Duodenal mucosa (tissue), 2 donors: ENCODE results near the gene EPHA8.

Experiments used
- H3K27ac ChIP-seq: one replicate; pipeline ENCODE4 v1.7.0; 2013; ENCODE audit warnings: low read depth, low read length
- H3K27me3 ChIP-seq, 2 donors: one replicate each; pipeline ENCODE4 v1.7.0; 2013; ENCODE audit warnings: low read length in 2 of 2, control low read depth in 1 of 2; ENCODE audit not compliant: insufficient read depth in 2 of 2, control insufficient read depth in 1 of 2
- H3K36me3 ChIP-seq, 2 donors: one replicate each; pipeline ENCODE4 v1.7.0; 2013; ENCODE audit warnings: low read length in 2 of 2, control low read depth in 1 of 2; ENCODE audit not compliant: insufficient read depth in 2 of 2, control insufficient read depth in 1 of 2
- H3K4me1 ChIP-seq, 2 donors: one replicate each; pipeline ENCODE4 v1.7.0; 2013; ENCODE audit warnings: low read length in 2 of 2, control low read depth in 1 of 2; ENCODE audit not compliant: insufficient read depth in 2 of 2, control insufficient read depth in 1 of 2
- H3K4me3 ChIP-seq, 2 donors: one replicate each; pipeline ENCODE4 v1.7.0; 2013; ENCODE audit warnings: low read length in 2 of 2, low read depth in 1 of 2
- H3K9ac ChIP-seq, 2 donors: one replicate each; pipeline ENCODE4 v1.7.0; 2013; ENCODE audit warnings: low read length in 2 of 2, low read depth in 1 of 2
- H3K9me3 ChIP-seq, 2 donors: one replicate each; pipeline ENCODE4 v1.7.0; 2013; ENCODE audit warnings: low read length in 2 of 2, control low read depth in 1 of 2; ENCODE audit not compliant: control insufficient read depth in 1 of 2

EPHA8 gene

DNA sequence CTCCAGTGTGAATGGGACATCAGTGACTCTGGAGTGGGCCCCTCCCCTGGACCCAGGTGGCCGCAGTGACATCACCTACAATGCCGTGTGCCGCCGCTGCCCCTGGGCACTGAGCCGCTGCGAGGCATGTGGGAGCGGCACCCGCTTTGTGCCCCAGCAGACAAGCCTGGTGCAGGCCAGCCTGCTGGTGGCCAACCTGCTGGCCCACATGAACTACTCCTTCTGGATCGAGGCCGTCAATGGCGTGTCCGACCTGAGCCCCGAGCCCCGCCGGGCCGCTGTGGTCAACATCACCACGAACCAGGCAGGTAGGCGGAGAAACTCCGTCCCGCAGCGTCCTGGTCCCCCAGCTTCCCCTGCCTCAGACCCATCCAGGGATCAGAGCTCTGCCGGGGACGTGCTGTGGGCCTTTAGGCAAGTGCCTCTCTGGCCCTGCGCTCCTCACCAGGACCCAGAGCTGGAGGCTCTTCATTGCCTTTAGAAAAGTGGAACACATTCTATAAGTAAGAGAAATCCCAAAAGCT, 25.7 kb downstream of the EPHA8 start:
- no peaks in the 10 kb centered on the region for H3K36me3 ChIP-seq

DNA sequence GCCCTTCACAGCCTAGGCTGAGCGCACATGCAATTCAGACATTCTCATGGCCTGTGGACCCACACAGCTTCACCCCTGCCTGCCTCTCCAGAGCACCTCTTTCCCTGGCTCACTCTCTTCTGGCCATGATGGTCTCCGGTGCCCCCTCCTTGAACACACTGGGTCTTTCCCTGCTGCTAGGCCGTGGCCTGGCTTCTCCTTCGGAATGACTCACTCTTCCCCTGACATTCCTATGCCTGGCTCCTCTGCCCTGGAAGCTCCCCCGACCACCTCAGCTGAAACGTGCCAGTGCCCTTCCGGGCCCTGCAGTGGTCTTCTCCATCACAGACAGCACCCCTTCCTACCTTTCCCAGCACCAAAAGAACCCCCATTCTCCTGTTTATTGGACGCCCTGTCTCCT, 28.3 kb downstream of the EPHA8 start:
- H3K4me1 ChIP-seq = no peaks in the 10 kb centered on the region
- H3K9me3 ChIP-seq = no peaks in the 10 kb centered on the region
- no peak overlapping the region for H3K27ac ChIP-seq
- H3K36me3 ChIP-seq = no peaks in the 10 kb centered on the region
- H3K4me3 ChIP-seq = no peak overlapping the region
- H3K9ac ChIP-seq = no peak overlapping the region
- peaks cover 33 to 34% of the 10 kb centered on the region in 2 donors for H3K27me3 ChIP-seq

More for the DNA sequence above, 25.7 kb downstream of the EPHA8 start:
- Histone ChIP-seq H3K9me3 (no peaks in the 10 kb centered on the region), H3K27me3 (peaks cover 20% of the 10 kb centered on the region in 2 donors), H3K27ac (no peak overlapping the region), H3K4me1 (no peaks in the 10 kb centered on the region), H3K9ac (no peak overlapping the region), H3K4me3 (no peak overlapping the region)

DNA sequence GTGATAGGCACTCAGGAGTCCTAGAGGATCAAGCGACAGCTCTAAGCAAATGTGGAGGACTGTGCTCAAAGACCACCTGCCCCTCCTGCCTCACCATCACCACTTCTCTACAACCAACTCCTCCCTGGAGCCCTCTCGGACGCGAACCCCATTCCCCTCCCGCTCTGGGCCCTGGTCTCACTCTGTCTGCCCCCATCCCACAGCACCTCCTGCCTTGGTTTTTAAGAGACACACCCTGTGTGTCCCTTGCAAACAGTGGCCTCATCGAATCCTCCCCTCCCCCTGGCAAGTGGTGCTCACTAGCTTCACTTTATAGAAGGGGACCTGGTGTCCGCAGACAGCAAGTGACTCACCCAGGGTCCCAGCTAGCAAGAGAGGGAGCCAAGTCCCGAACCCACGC, 28.8 kb downstream of the EPHA8 start:
- no peak overlapping the region for H3K9ac ChIP-seq
- H3K9me3 ChIP-seq = no peaks in the 10 kb centered on the region
- H3K27me3 ChIP-seq = peaks cover 33 to 34% of the 10 kb centered on the region in 2 donors
- no peak overlapping the region for H3K27ac ChIP-seq
- no peaks in the 10 kb centered on the region for H3K4me1 ChIP-seq
- no peaks in the 10 kb centered on the region for H3K36me3 ChIP-seq
- no peak overlapping the region for H3K4me3 ChIP-seq

DNA sequence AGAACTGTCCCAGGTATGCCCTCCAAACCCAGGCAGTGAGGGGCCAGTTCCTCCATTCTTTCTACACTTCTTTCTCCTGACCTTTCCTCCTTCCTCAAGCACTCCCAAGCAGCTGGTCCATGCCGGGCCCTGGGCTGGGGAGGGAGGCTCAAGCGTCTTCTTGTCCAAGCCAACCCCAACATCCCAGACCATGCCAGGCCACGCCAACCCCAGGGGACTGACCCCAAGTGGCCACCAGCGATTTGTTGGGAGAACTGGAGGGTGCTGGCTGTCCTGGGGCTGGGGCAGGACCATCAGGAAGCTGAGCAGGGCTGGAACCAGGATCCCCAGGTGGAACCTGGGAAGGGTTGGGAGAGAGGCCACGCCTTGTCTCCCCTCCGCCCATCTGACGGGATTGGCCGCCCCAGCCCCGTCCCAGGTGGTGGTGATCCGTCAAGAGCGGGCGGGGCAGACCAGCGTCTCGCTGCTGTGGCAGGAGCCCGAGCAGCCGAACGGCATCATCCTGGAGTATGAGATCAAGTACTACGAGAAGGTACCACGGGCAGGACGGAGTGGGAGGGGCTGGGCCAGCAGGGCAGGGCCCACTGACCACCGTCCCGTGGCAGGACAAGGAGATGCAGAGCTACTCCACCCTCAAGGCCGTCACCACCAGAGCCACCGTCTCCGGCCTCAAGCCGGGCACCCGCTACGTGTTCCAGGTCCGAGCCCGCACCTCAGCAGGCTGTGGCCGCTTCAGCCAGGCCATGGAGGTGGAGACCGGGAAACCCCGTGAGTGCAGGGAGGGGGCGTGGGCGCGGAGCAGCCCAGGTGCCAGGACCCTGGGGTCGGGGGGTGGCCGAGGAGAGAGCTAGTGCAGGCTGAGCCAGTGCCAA, 29.9 kb downstream of the EPHA8 start:
- peaks cover 33 to 34% of the 10 kb centered on the region in 2 donors for H3K27me3 ChIP-seq
- no peaks in the 10 kb centered on the region for H3K4me1 ChIP-seq
- H3K36me3 ChIP-seq = no peaks in the 10 kb centered on the region
- no peaks in the 10 kb centered on the region for H3K9me3 ChIP-seq
- H3K27ac ChIP-seq = no peak overlapping the region
- H3K9ac ChIP-seq = no peak overlapping the region
- no peak overlapping the region for H3K4me3 ChIP-seq

DNA sequence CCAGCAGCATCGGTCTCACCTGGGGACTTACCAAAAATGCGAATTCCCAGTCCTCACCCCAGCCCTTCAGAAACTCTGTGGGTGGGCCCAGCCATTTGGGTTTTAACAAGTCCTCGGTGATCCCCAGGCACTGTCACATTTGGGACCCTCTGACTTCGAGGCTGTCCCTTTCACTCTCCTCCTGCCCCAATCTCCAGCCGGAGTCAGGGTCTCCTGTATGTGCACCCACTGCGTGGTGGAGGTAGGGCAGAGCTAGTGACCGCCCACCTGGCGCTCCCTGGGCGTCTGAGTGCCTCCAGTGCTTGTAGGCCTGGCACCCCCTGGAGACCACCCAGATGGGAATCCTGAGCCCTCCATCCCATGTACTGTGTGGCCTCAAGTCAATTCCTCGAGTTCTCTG, 31.1 kb downstream of the EPHA8 start:
- H3K4me1 ChIP-seq = no peaks in the 10 kb centered on the region
- H3K9ac ChIP-seq = no peak overlapping the region

DNA sequence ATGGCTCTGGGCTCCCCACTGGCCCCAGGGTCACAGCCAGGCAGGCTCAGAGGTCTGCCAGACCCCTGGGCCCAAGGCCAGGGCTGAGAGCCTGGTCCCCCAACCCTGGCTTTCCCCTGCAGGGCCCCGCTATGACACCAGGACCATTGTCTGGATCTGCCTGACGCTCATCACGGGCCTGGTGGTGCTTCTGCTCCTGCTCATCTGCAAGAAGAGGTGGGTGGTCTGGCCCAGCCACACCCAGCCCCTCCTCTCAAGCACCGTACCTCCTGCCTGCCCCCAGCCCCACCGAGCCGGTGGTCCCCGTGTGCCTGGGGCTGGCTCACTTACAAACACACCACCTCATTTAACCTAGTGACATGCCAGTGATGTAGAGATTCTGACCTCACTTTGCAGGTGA, 31.8 kb downstream of the EPHA8 start:
- Histone ChIP-seq H3K4me3 (no peak overlapping the region), H3K27me3 (peaks cover 32 to 33% of the 10 kb centered on the region in 2 donors), H3K4me1 (no peaks in the 10 kb centered on the region), H3K27ac (no peak overlapping the region), H3K9ac (no peak overlapping the region), H3K36me3 (no peaks in the 10 kb centered on the region), H3K9me3 (no peaks in the 10 kb centered on the region)

More for the DNA sequence above, 31.1 kb downstream of the EPHA8 start:
- Histone ChIP-seq H3K4me3 (no peak overlapping the region), H3K36me3 (no peaks in the 10 kb centered on the region), H3K27me3 (peaks cover 33 to 34% of the 10 kb centered on the region in 2 donors), H3K9me3 (no peaks in the 10 kb centered on the region), H3K27ac (no peak overlapping the region)

DNA sequence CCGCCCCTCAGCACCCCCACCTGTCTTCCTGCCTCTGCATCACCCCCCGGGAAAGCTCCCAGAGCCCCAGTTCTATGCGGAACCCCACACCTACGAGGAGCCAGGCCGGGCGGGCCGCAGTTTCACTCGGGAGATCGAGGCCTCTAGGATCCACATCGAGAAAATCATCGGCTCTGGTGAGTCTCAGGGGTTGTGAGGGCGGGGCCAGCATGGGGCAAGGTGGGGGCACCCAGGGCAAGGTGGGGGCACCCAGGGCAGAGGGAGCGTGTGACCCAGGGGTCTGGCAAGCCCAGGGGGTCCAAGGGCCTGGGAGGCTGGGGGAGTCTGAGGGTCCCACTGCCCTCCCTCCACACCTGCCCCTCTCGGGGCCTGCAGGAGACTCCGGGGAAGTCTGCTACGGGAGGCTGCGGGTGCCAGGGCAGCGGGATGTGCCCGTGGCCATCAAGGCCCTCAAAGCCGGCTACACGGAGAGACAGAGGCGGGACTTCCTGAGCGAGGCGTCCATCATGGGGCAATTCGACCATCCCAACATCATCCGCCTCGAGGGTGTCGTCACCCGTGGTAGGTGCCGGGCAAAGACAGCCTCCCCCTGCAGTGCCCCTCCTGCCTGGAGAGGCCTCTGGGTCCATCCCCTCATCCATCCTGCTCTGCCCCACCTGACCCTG, 34.1 kb downstream of the EPHA8 start:
- Histone ChIP-seq H3K4me1 (no peaks in the 10 kb centered on the region), H3K36me3 (no peaks in the 10 kb centered on the region), H3K9ac (no peak overlapping the region), H3K4me3 (no peak overlapping the region), H3K9me3 (no peaks in the 10 kb centered on the region), H3K27ac (no peak overlapping the region), H3K27me3 (peaks cover 25 to 29% of the 10 kb centered on the region in 2 donors)

DNA sequence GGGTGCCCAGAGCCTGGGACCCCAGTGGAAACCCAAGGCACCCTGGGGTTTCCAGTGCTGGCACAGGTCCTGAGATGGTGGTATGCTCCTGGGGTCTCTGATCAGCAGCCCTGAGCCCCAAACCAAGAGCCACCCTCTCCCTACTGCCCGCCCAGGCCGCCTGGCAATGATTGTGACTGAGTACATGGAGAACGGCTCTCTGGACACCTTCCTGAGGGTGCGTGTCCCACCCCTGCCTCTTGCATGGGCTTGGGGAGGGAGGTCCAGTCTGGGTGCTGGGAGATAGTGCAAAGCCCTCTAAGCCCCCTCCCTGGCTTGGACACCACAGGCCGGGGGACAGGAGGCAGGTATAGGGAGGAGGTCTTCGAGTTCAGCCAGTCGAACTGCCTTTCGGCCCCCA, 34.7 kb downstream of the EPHA8 start:
- Histone ChIP-seq H3K4me3 (no peak overlapping the region), H3K27me3 (peaks cover 20 to 26% of the 10 kb centered on the region in 2 donors), H3K4me1 (no peaks in the 10 kb centered on the region), H3K36me3 (no peaks in the 10 kb centered on the region), H3K9ac (no peak overlapping the region), H3K27ac (no peak overlapping the region), H3K9me3 (no peaks in the 10 kb centered on the region)

DNA sequence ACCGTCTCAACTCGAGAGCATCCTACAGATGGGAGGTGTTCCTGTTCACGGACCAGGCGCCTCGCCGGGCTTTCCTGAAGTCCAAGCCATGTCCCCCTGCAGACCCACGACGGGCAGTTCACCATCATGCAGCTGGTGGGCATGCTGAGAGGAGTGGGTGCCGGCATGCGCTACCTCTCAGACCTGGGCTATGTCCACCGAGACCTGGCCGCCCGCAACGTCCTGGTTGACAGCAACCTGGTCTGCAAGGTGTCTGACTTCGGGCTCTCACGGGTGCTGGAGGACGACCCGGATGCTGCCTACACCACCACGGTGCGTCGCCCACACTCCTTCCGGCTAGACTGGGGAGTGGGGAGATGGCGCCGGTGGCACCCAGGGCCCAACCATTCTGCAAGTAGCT, 35.4 kb downstream of the EPHA8 start:
- Histone ChIP-seq H3K27me3 (peaks cover 14 to 21% of the 10 kb centered on the region in 2 donors), H3K9me3 (no peaks in the 10 kb centered on the region), H3K9ac (no peak overlapping the region), H3K36me3 (no peaks in the 10 kb centered on the region), H3K4me3 (no peak overlapping the region), H3K4me1 (no peaks in the 10 kb centered on the region), H3K27ac (no peak overlapping the region)
